ENCODE data around the gene NXPH3.

Gene NXPH3

GRCh38 chr17:49557312-49558024, 18.2 kb upstream of the NXPH3 start:
- DNase-seq: peak; percentile 38
- TF ChIP-seq CTCF (IDR thresholded peaks at IDR 0.05; ENCODE audit: low read depth, low read length, missing control alignments): peak; percentile 84
- H3K4me3 ChIP-seq (ENCODE audit: low read depth, low read length): no peak overlapping the region
- H3K27me3 ChIP-seq (replicated peaks): no peaks in the 10 kb centered on the region
- no peak overlapping the region for H3K27ac ChIP-seq
- no peaks in the 10 kb centered on the region for H3K36me3 ChIP-seq (replicated peaks)
- in situ Hi-C loops (cut with HindIII; ENCODE audit: low pct_ligation_motif_present, low sequenced_read_pairs): no loop called here

DNA sequence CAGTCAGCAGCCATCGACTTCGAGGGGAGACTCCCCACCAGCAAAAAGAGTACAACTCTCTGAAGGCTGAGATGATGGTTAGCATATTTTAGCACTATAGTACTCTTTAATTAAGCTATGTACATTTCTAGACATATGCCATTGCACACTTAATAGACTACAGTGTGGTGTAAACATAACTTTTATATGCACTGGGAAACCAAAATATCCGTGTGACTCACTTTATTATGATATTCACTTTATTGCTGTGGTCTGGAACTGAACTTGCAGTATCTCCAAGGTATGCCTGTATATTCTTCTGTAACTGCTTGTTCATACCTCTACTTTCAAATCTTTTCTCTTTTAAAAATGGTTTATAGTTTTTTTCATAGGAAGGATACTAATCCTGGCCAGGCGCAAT, 11.0 kb upstream of the NXPH3 start:
- no peak for TF ChIP-seq CTCF (IDR thresholded peaks at IDR 0.05; ENCODE audit: low read depth, low read length, missing control alignments)
- in situ Hi-C loops (cut with HindIII; ENCODE audit: low pct_ligation_motif_present, low sequenced_read_pairs): no loop called here
- no peaks in the 10 kb centered on the region for H3K36me3 ChIP-seq (replicated peaks)
- no peak for DNase-seq
- no peak overlapping the region for H3K27ac ChIP-seq
- H3K27me3 ChIP-seq (replicated peaks): peaks cover 2% of the 10 kb centered on the region
- no peak overlapping the region for H3K4me3 ChIP-seq (ENCODE audit: low read depth, low read length)

DNA sequence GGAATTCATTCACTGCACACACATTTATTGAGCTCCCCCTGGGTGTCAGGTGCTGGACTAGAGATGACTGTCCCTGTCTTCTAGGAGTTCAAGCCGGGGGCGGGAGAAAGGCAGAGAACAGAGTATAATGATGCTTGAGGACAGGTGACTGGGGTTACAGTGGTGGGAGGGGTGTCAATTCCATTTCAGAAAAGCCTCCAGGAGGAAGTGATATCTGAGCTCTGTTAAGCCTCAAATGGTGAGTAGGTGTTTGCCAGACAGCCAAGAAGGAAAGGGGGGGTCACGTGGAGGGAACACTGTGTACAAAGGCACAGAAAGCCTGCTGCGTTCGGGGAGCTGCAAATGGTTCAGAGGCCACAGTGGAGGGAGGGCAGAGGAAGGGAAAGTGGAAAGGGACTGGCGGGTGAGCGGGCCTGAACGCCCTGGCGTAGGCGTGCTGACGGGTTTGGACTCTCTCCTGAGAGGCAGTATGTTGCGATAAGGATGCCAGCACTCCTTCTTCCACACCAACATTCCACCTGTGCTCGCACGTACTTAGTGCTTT, 9.7 kb upstream of the NXPH3 start:
- in situ Hi-C loops (cut with HindIII; ENCODE audit: low pct_ligation_motif_present, low sequenced_read_pairs): no loop called here
- peaks cover 4% of the 10 kb centered on the region for H3K27me3 ChIP-seq (replicated peaks)
- no peak overlapping the region for H3K4me3 ChIP-seq (ENCODE audit: low read depth, low read length)
- H3K27ac ChIP-seq: no peak overlapping the region
- H3K36me3 ChIP-seq (replicated peaks): no peaks in the 10 kb centered on the region
- DNase-seq: no peak
- peak; percentile 15 for TF ChIP-seq CTCF (IDR thresholded peaks at IDR 0.05; ENCODE audit: low read depth, low read length, missing control alignments)

GRCh38 chr17:49566668-49567071, 9.0 kb upstream of the NXPH3 start:
- H3K27me3 ChIP-seq (replicated peaks): peaks cover 5% of the 10 kb centered on the region
- DNase-seq: no peak
- no peaks in the 10 kb centered on the region for H3K36me3 ChIP-seq (replicated peaks)
- no peak for TF ChIP-seq CTCF (IDR thresholded peaks at IDR 0.05; ENCODE audit: low read depth, low read length, missing control alignments)
- no peak overlapping the region for H3K27ac ChIP-seq
- no peak overlapping the region for H3K4me3 ChIP-seq (ENCODE audit: low read depth, low read length)
- in situ Hi-C loops (cut with HindIII; ENCODE audit: low pct_ligation_motif_present, low sequenced_read_pairs): no loop called here

DNA sequence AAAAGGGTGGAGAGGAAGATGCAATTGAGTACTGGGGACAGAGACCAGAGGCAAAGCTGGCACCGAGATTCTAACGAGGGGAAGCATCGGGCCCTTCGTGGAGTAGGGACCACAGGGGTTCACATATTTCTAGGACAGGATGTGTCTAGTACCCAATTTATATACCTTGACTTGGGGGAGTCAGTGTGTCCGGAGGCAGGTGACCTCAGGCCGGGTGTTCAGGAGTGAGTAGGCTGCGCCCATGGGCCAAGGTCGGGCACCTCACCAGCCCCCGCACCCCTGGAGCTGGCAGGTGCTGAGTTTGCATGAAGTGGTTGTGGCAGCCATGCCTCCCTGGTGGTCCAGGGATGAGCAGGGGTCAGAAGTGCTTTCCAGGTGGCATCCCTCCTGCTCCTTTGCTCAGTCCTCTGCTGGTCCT, 8.6 kb upstream of the NXPH3 start:
- H3K4me3 ChIP-seq (ENCODE audit: low read depth, low read length): no peak overlapping the region
- no peak for TF ChIP-seq CTCF (IDR thresholded peaks at IDR 0.05; ENCODE audit: low read depth, low read length, missing control alignments)
- H3K27ac ChIP-seq: no peak overlapping the region
- in situ Hi-C loops (cut with HindIII; ENCODE audit: low pct_ligation_motif_present, low sequenced_read_pairs): no loop called here
- H3K36me3 ChIP-seq (replicated peaks): no peaks in the 10 kb centered on the region
- no peak for DNase-seq
- peaks cover 6% of the 10 kb centered on the region for H3K27me3 ChIP-seq (replicated peaks)
